T47D (cell line): ENCODE measurements around the gene ANKRD6.
A peak's percentile ranks its signal among the peaks of the same experiment; 100 is the strongest.

Experiments
- DNase-seq, 2 experiments: peaks; one replicate each; pipeline versions ENCODE4 v3.0.0 to v3.0.0-alpha.2; 2011 to 2012; ENCODE audit warnings: low read depth in 1 of 2, low spot score in 1 of 2
- JUND ChIP-seq: IDR thresholded peaks from 2 replicates; pipeline ENCODE4 v1.6.1; 2012; ENCODE audit warnings: low read depth
- in situ Hi-C: cut with HindIII; loops from 2 replicates; pipeline ENCODE4 v1.10.0; 2016; ENCODE audit warnings: low sequenced_read_pairs, low pct_unique_long_range_greater_than_20kb

The ANKRD6 gene

DNA sequence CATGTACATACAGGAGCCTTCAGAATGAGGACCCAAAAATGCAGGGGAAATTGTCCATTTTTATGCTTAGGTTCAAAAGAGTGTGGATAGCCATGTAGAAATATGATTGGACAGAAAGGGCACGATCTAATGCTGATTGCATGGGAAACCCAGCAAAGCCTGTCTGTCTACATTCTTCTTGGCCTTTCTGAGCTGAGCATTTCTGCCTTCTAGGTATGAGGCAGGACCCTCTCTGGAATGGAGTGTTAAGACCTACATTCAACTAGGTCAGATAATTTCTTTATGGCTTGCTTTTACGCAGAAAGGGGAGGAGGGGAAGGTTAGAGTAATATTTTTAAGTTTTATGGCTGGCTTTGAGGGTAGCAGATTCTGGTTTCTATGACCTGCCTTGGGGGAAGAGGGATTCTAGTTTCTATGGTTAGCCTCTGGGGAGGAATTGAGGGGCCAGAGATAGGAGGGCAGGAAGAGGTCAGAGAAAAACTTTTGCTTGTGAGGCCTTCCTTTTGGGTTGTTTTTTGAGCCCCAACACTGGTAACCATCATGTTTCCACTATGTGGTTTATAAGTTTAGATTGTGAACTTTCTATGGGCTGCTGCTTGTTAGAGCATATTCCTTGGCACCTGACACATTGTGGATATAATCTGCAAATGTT lies 142.1 kb downstream of the ANKRD6 start:
- TF ChIP-seq JUND, result no peak
- DNase-seq, result peak in 1 of 2 experiments; percentile 39
- in situ Hi-C loops, result no loop called here

DNA sequence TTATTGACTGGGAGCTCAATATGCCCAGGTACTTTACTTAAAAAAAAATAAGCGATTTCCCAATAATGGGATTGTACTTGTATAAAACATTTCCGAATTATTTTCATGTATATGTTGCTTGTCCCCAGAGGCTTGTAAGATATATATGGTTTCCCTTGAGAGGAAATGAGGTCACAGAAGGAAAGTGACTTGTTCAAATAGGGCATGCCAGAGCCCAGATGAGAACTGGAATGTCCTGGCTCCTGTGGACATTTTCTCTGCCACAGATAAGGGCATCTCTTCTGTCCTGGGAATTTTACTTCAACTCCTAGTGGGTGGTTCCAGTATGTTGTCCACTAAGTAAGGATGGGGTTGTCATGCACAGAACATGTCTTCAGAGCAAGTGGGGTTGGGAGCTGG lies 142.6 kb downstream of the ANKRD6 start:
- TF ChIP-seq JUND, result no peak
- no peak for DNase-seq
- in situ Hi-C loops, result no loop called here

DNA sequence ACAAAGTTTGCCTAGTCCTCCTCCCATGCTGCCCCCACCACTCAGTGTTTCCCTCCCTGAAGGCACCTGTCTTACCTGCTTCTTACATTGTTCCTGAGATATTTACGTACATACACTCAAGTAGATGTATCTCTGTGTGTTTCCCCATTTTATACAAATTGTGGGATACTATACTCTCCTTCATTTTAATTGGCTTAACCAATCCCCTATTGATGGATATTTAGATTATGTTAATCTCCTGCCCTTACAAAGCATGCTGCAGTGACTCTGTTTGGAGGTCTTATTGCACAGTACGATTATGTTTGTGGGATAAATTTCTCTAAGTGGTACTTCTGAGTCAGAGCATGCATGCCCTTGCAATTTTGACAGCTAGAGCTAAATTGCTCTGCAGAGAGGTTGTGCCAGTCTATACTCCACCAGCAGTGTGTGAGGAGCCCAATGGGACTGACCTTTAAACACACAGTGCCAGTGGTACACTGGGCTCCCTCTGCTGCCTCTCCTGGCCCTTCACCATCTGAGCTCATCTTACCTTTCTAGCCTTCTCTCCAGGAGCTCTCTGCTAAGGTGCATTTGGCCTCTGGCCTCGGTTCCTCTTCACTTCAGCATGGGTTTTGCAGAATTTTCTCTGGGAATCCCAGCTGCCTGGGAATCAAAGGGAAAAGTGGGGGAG lies 148.2 kb downstream of the ANKRD6 start:
- in situ Hi-C loops, result no loop called here
- DNase-seq, result no peak
- no peak for TF ChIP-seq JUND

GRCh38 chr6:89581689-89582088 lies 148.7 kb downstream of the ANKRD6 start:
- TF ChIP-seq JUND, result no peak
- in situ Hi-C loops, result no loop called here
- DNase-seq, result no peak

DNA sequence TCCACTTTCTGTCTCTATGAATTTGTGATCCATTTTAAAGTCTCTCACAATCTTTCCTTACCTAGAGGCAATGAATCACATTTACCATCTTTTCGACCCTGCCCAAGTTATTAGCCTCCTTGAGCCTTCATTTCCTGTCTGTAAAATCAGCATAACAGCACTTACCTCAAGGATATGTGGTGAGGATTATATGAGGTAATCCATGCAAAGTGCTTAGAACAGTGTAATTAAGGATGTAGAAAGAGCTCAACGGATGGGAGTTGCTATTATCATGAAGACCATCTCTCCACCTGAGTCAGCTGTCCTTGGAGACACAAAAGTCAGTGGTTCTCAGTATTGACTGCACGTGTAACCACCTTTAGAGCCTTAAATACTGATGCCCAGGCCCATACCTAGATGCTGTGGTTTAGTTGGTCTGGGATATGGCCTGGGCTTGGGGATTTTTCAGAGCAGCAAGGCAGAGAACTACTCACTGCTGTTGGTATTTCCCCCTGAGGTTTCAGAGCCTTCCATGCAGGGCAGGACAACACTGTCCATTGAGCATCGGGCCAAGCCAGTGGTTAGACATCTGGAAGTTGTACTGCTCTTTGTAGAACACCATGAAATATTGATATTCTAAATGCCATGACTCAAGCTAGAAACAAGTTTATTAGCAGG lies 149.8 kb downstream of the ANKRD6 start:
- in situ Hi-C loops, result no loop called here
- no peak for TF ChIP-seq JUND
- DNase-seq, result no peak

DNA sequence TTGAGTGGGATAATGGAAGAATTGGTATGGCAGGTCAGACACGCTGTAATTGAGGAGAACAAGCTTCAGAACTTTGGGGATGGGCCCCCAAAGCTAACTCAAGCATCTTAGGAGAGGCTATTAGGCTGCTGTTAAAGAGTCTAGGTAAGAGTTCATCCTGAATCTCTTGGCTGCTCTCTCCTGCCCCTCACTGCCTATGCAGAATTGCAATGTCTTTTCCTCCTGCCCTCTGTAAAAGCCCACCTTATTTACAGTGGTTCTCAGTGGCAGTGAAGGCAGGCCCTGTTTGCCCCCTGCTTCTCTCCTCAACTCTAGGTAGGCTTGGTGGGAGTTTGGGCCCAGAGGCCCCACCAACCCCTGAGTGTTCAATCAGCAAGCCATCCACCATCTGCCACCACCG lies 150.6 kb downstream of the ANKRD6 start:
- no peak for TF ChIP-seq JUND

DNA sequence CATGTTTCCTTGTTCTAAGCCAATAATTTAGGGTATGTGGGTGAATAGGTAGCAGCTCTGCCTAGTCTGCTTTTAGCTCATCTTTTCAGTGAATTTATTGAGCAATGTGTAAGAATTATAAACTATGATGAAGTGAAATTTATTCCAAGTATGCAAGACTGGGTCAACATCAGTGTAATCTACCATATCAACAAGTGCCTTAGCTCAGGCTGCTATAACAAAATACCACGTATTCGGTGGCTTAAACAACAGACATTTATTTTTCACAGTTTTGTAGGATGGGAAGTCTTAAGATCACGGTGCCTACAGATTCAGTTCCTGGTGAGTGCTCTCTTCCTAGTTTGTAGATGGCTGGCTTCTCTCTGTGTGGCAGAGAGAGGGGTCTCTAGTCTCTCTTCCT lies 151.6 kb downstream of the ANKRD6 start:
- no peak for TF ChIP-seq JUND
- in situ Hi-C loops, result no loop called here

More for the DNA sequence above, 150.6 kb downstream of the ANKRD6 start:
- DNase-seq, result no peak
- in situ Hi-C loops, result no loop called here

DNA sequence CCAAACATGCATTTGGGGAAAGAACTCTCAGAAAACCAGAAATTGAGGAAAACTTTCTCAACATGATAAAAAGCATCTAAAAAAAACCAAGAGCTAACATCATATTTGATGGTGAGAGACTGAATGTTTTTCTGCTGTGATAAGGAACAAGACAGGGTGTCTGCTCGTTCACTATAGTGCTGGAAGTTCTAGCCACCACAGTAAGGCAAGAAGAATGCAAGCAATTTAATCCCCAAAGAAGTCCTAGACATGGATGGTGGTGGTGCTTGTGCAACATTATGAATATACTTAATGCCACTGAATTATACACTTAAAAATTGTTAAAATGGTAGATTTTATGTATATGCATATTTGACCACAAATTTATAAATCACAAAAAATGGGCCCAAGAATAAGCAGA lies 152.2 kb downstream of the ANKRD6 start:
- no peak for TF ChIP-seq JUND
- in situ Hi-C loops, result no loop called here
- no peak for DNase-seq

More for the DNA sequence above, 151.6 kb downstream of the ANKRD6 start:
- DNase-seq, result no peak

DNA sequence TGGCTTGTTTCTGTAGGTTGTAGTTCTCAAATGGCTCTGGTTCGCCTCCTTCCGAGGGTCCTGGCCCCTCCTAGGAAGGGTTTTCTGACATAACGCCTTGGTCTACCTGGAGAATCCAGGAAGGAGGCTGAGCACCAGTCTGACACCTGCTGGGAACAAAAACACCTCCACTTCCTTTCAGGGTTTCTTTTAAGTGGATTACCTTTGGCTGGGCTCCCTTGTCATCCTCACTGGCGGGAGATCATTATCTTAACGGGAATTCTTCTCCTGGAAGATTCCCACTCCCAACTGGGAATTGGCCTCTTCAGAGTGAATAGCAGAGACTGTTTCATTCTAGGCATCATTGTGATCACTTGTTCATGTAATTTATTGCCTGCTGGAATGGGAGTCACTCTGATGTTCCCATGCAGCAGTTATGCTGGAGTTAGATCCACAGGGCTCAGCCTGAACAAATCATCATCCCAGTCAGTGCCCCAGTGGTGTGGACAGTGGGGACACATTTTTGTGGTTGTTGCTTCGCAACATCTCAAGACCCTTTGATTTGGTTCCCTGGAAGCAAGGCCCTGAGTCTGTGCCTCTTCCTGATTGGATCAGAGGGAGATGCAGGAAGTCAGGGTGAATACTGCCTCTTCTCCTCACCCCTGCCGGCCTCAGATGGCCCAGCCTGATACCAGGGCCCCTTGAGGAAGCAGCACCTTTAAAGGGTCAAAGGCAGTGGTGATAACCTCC lies 156.5 kb downstream of the ANKRD6 start:
- no peak for TF ChIP-seq JUND
- in situ Hi-C loops, result no loop called here
- peak in 1 of 2 experiments; percentile 19 for DNase-seq

DNA sequence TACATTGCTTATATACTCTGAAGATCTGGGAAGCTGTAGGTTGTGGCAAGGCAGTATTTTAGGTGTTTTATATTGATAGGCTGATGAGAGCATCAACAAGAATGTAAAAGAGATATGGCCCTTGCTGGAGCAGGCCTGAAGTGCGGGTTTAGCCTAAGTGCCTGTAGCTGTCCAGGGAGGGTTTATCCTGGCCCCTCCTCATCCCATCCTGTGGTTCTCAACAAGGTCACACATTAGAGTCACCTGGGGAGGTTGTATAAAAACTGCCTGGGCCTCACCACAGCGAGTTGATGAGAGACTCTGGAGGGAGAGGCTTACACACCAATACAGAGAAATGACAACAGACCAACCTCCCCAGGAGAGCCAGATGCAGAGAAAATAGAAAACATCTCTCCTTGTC lies 157.2 kb downstream of the ANKRD6 start:
- in situ Hi-C loops, result no loop called here
- TF ChIP-seq JUND, result no peak
- no peak for DNase-seq

- TF ChIP-seq JUND, result no peak
- no peak for DNase-seq
- in situ Hi-C loops, result no loop called here
These were observed 158.8 kb downstream of the ANKRD6 start for GRCh38 chr6:89591745-89592144.

- in situ Hi-C loops, result no loop called here
- DNase-seq, result no peak
- TF ChIP-seq JUND, result no peak
These were observed 163.1 kb downstream of the ANKRD6 start for GRCh38 chr6:89596056-89596455.

GRCh38 chr6:89596484-89596883 lies 163.5 kb downstream of the ANKRD6 start:
- DNase-seq, result no peak
- in situ Hi-C loops, result no loop called here
- TF ChIP-seq JUND, result no peak
